Stimulated activated CD4-positive, alpha-beta T cell treated with anti-CD3 and anti-CD28 coated beads, Interleukin-2, amount 100 ng/mL, for 48 hours (primary cell): ENCODE results near the gene GDPD5.
A peak's percentile ranks its signal among the peaks of the same experiment; 100 is the strongest.

ENCODE experiments used
- DNase-seq, 2 donors: peaks; one replicate each; pipeline ENCODE4 v3.0.0-alpha.2; 2020

Gene GDPD5

DNA sequence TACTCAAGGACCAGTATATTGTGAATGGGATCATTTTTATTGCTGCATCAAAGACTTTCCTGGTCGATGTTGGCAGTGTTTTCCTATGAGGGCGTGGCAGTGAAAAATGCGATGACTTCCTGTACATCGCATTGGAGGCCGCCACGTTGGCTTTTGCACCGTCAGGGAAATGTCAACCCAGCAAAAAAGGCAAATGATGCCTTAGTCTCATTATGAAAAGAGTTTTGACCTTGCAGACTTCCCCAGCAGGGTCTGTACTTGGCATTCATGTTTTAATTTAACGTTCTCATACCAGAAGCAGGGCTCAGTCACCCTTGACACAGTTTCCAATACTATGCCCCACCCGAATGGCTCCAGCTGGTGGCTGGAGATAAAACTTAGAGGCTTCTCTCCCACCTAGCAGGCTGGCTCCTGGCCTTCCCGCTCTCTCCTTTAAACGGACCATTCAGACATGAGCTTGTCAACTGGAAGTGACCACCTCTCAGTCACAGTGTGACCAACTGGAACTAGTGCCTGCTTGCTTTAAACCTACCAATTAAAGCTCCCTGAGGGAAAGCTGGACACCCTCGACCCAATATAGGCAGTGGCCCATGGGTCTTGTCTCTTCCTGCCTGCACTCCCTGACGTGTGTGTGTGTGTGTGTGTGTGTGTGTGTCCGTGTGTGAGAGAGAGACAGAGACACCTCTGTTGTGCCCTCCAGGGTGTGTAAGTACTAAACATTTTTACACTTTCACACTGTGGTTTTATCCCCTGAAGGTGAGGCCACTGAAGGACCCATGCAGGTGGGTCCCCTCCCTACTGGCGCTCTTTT, 8.7 kb upstream of the GDPD5 start:
- DNase-seq: no peak

DNA sequence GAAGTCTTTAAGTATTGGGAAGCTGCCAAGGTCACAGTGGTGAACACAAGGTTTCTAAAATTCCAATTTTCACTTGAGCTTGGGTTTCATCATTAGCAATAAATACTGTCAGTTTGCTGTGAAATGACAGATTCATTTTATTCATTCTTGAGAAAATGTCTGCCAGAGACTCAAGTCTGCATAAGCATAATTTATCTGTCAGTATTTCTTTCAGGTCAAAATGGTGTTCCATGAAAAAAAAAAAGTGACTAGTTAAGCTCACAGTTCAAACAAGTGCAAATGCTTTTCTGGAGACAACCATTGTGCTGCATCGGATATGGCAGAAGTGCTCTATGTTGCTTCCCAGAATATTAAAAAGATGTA, 8.1 kb upstream of the GDPD5 start:
- DNase-seq: no peak

DNA sequence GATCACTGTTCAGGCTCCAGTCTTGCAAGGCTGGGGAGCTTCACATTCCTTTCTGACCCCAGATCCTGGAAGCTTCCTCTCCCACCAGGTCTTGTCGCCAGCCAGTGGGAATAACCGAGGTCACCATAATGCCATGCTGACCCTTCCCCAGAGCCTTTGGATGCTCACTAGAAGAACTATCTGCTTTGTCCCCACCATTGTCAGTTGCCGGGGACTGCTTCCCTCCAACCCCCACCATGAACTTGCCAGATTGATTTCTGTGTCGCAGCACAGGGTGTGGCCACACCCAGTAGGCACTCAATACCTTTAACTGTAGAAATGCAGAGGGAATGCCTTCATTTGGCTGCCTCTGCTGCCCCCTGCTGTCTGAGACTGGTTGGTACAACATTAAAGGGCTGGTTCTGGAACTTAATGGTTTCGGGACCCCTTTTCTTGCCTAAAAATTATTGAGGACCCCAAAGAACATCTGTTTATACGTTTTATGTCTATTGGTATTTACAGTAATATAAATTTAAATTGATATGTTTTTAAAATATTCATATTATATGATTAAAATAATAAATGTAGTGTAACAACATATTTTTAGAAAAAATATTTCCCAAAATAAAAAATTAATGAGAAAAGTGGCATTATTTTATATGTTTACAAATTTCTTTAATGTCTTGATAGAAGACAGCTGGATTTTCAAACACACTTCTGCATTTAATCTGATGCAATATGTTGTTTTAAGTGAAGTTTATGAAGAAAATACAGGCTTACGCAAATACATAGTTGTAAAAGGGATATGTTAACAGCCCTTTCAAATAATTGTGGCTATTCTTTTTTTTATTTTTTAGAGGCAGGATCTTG, 6.7 kb upstream of the GDPD5 start:
- peak; percentile 82 for DNase-seq

DNA sequence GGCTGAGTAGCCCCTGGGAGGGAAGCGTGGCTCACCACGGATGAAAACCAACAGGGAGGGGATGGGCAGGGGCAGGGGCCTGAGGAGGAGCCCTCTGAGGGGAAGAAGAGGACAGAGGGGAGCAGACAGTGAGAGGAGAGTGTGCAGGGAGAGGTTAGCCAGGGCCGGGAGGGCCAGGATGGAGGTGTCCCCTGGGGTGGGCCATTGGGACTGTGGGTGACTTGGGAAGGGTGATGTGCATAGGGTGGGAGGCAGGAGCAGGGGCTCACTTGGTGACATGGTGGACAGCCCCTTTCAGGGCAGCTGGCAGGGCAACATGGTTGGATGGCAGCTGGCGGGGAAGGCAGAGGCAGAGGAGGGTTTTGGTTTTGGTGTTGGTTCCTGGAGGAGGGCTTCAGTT, 5.6 kb upstream of the GDPD5 start:
- DNase-seq: no peak

GRCh38 chr11:75530577-75530976, 4.8 kb upstream of the GDPD5 start:
- no peak for DNase-seq

- no peak for DNase-seq
Observed at GRCh38 chr11:75527938-75528735, 2.4 kb upstream of the GDPD5 start.

GRCh38 chr11:75527130-75527529, 1.4 kb upstream of the GDPD5 start:
- DNase-seq: no peak

DNA sequence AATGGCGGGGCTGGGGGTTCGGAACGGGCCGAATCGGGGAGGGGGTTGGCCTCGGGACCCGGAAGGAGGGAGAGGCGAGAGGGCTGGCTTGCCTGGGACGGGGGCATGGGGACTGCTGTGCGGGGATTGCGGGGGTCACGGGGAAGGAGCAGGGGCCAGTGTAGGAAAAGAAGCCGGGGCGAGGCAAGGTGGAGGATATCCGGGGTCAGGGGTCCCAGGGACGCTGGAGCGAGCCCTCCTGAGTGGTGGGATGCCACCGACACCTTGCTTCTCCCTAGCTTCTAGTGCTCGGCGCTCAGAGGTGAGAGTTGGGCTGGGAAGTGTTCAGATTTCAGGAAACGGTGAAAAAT, 426 bp upstream of the GDPD5 start:
- DNase-seq: no peak

DNA sequence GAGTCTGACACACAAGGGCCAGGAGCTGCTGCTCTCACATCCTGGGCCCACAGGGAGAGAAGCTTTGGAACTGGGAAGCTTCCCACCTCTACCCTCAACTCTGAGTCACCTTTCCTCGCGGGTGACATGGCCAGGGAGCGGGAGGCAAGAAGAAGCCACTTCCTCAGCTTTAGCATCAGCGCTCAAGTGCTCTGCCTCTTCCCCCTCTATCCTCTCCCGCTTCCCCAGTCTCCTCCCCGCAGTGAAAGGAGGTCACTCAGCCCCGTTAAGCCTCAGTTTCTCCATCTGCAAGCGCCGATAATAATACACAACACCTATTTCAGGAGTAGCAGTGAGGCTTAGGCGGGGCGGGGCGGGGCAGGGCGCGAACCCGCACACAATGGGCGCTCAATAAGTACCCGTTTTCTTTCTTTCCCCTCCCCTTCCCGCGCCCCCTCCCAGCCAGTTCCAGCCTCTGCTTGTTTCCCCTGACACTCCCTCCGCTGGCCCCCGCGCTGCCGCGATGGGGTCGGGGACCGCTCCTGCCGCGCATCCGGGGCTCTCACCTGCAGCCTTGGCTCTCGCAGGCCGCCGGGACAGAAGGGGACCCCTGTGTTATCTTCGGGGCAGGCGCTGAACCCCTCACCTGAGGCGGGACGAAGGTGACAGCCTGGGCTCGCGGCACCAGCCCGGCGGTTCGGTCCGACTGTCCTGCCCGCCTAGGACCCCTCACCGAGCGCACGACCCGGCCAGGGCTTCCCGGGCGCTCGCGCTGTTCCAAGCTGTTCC, 892 bp downstream of the GDPD5 start:
- peak in 1 of 2 donors; percentile 22 for DNase-seq

- DNase-seq: no peak
Observed at GRCh38 chr11:75523811-75524664, 1.7 kb downstream of the GDPD5 start.

DNA sequence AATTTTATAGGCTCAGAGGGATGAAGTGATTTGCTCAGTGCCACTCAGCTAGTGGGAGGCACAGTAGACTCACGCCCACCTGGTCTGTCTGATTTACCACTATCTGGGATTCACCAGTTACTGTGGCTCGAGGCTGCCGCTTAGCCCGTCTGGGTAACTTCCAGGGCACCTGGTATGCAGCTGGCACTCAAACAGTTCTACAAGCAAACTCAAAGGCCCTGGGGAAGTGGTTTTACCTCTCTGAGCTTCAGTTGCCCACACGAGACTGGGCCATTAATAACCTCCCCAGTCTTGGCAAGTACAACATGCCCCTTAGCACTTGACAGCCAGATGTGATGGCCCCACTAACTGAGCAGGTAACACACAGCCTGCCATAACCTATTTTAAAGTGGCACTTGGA, 2.6 kb downstream of the GDPD5 start:
- no peak for DNase-seq

GRCh38 chr11:75522286-75523044, 3.3 kb downstream of the GDPD5 start:
- no peak for DNase-seq

GRCh38 chr11:75520688-75521087, 5.1 kb downstream of the GDPD5 start:
- DNase-seq: no peak

DNA sequence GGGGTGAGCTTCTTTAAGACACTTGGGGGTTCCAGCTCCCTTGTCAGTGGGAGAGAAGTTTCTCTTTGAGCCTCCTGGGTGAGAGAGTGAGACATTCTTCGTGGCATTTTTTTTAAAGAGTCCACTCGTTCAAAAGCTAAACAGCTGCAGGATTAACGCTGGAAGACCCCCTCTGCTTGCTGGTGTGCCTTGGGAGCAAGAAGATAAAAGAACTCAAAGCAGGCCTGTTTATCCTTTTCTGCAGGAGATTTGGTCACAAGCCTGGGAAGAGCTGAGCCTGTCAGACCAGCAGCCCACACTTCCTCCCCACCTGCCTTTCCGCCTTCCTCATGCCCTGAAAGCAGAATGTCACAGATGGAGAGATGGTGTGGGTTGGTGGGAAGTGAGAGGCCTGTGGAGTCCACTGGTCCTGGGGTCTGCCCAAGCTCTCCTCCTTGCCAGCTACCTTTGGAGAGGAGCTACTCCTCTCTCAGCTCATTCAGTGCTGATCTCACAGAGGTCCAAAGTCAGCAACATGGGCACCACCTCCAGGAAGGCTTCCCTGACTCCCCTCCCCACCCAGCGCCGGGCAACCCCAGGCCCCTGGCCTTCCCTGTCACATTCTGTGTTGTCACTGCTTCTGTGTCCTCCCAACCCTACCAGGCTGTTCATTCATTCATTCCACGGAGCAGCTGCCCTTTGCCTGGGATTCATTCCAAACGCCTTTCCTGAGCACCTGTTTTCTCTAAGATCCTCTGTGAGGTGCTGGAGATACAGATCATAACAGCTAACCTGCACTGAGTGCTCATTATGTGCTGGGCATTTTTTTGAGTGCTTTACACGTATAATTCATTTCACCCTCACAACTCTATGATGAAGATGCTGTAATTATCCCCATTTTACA, 6.7 kb downstream of the GDPD5 start:
- no peak for DNase-seq

DNA sequence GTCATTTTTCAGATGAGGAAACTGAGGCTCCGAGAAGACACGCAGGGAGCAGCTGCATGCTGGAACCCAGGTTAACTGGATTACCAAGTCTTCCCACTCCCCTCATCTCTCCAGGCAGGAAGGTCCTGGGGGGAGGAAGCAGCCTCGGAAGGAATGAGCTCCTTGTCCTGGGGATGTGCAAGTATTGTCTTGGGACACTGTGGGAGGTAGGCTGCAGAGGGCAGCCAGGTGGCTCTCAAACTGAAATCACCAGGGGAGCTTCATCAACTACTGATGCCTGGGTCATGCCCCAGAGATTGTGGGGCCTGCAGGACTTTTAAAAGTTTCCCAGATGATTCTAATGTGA, 7.6 kb downstream of the GDPD5 start:
- DNase-seq: no peak

GRCh38 chr11:75516886-75517285, 8.9 kb downstream of the GDPD5 start:
- DNase-seq: no peak

DNA sequence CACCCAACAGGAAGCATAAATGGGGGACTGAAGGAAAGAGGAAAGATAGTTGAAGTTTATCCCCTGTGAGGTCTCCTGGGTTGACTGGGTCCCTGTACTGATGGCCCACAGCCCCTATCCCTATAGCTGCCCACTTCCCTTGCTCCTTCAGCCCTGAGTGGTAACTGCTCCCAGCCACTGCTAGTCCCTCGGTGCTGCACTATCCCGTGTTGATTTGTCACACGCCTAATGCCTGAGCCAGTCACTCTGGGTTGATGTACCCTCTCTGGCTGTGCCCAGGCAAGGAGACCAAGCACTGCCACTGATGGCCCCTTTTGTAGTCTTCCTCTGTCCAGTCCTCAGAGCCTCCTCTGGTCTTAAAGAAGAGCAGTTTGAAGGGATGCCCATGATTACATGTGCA, 9.6 kb downstream of the GDPD5 start:
- no peak for DNase-seq

DNA sequence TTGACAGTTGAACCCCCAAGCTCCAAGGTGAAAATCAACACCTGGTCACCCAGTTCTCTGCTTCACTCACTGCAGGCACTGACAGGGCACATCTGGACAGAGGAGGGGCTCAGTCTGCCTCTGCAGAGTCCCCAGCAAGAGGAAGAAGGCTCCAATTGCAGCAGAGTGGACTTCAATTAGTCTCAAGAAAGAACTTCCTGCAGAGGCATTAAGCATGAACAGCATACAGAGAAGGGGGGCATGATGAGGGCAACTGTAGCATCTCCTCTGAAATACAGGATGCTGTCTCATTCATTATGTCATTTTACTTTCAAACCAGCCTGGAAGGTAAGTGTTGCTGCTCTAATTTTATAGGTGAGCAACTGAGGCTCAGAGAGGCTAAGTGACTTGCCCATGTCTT, 11.1 kb downstream of the GDPD5 start:
- no peak for DNase-seq

DNA sequence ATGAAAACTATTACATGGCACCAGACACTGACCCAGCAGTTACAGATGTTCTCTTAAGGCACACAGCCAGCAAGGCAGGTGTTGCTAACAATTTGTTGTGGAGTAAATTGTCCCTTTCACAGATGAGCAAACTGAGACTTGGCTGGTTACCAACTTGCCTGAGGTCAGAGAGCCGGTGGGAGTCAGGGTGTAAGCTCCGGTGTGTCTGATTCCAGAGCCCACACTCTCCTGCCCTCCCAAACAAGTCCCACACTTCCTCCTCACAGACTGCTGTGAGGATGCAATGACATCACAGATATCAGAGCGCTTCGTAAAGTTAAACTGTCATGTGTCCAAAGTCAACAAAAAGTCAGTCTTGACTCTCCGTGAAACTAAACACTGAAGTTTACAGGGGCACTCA, 12.5 kb downstream of the GDPD5 start:
- DNase-seq: no peak

DNA sequence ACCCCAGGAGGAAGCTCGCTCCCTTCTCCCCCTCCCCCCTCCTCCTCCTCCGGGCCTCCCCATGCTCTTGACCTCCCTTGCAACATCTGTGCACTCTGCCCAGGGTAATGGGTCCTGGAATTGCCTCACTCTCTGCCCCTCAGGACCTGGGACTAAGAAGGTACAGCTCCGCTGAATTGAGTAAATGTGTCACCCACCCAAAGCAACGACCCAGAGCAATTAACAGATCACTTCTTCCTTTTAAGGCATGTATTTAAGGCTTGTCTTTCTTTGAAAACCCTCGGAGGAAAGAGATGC, 15.1 kb downstream of the GDPD5 start:
- no peak for DNase-seq
